Lower leg skin (tissue), 4 donors: Measurements from ENCODE around the gene DNAJB12. TPM values are rescaled to one million over a fixed set of nuclear protein-coding genes. Genes with fewer than 3 reads are reported as not detected.
"Not testable (repeated sequence)": the region's sequence is repeated elsewhere in the genome, so short reads cannot be mapped to it uniquely, and the experiment has no call there.

Experiments used
- DNase-seq, 2 donors: peaks; one replicate each; pipeline ENCODE4 v3.0.0-alpha.2; 2019; ENCODE audit warnings: low spot score in 2 of 2
- H3K4me3 ChIP-seq: fragments of 200-600 bp; sonication (generic); 2 replicates; pipeline ENCODE4 v1.5.1; 2017; ENCODE audit warnings: mild to moderate bottlenecking, low read depth; ENCODE audit not compliant: poor library complexity, severe bottlenecking
- CTCF ChIP-seq, 3 donors: fragments of 450-650 bp; IDR thresholded peaks; one replicate each; pipeline ENCODE4 v1.5.1; 2016; ENCODE audit warnings: antibody characterized with exemption in 3 of 3, mild to moderate bottlenecking in 3 of 3, moderate library complexity in 2 of 3
- POLR2A ChIP-seq, 2 donors: fragments of 450-650 bp; IDR thresholded peaks; one replicate each; pipeline ENCODE4 v1.6.1; 2016 to 2017; ENCODE audit warnings: antibody characterized with exemption in 2 of 2, mild to moderate bottlenecking in 1 of 2, moderate library complexity in 1 of 2
- WGBS, 2 donors: methylation state at CpG; one replicate each; pipeline ENCODE4 v1.1.5; 2018; 5-methylcytosine and 5-hydroxymethylcytosine counted together
- intact Hi-C: fragments of 100-400 bp; cut with DNase I; formaldehyde crosslinking; loops from one replicate; pipeline ENCODE4 v1.15.0; 2023; ENCODE audit warnings: low total_unique reads
- total RNA-seq, 4 donors: library from RNA; depleted of rRNA; stranded (reverse); fragments of >200 nt; gene quantifications; one replicate each; pipeline ENCODE4 v1.1.0, GENCODE V29; 2016

DNAJB12 gene
- total RNA-seq, 4 donors from 2014 or later: 32.8 to 54.4 (median 48.1) TPM

GRCh38 chr10:72351479-72351878 lies 3.2 kb downstream of the DNAJB12 start:
- no peak for DNase-seq
- TF ChIP-seq CTCF (IDR thresholded peaks at IDR 0.05): no peak
- no peak overlapping the region for H3K4me3 ChIP-seq
- intact Hi-C loops: no loop called here
- 87 to 90% methylated on average over 6 of the region's 6 CpGs for WGBS, 2 donors

GRCh38 chr10:72349438-72349837 lies 5.3 kb downstream of the DNAJB12 start:
- TF ChIP-seq POLR2A (IDR thresholded peaks at IDR 0.05) (no peak), CTCF (IDR thresholded peaks at IDR 0.05) (no peak)
- intact Hi-C loops: no loop called here
- DNase-seq: no peak
- H3K4me3 ChIP-seq: no peak overlapping the region
- WGBS, 2 donors: 45 to 61% methylated on average over 2 of the region's 2 CpGs

GRCh38 chr10:72348282-72348681 lies 6.4 kb downstream of the DNAJB12 start:
- DNase-seq: no peak
- intact Hi-C loops: no loop called here
- H3K4me3 ChIP-seq: no peak overlapping the region
- TF ChIP-seq POLR2A (IDR thresholded peaks at IDR 0.05) (no peak), CTCF (IDR thresholded peaks at IDR 0.05) (no peak)
- 65 to 69% methylated on average over 4 to 7 of the region's 7 CpGs for WGBS, 2 donors

- H3K4me3 ChIP-seq, intact Hi-C loops: not testable (repeated sequence)
- 93 to 97% methylated on average over 7 of the region's 7 CpGs for WGBS, 2 donors
Observed at GRCh38 chr10:72346117-72346516, 8.6 kb downstream of the DNAJB12 start.

GRCh38 chr10:72344932-72345331 lies 9.8 kb downstream of the DNAJB12 start:
- intact Hi-C loops: loop anchor here (5.0 kb wide), 1 partner anchor 293 kb away; no protein-coding TSS in a partner anchor
- no peak for DNase-seq
- TF ChIP-seq POLR2A (IDR thresholded peaks at IDR 0.05): no peak
- TF ChIP-seq CTCF (IDR thresholded peaks at IDR 0.05): no peak
- H3K4me3 ChIP-seq: no peak overlapping the region
- WGBS, 2 donors: 75 to 87% methylated on average over 10 to 11 of the region's 11 CpGs

More at GRCh38 chr10:72346117-72346516, 8.6 kb downstream of the DNAJB12 start:
- not testable (repeated sequence) for DNase-seq

GRCh38 chr10:72342911-72343310 lies 11.8 kb downstream of the DNAJB12 start:
- WGBS, 2 donors: 91 to 96% methylated on average over 5 of the region's 5 CpGs
- intact Hi-C loops: loop anchor here (5.0 kb wide), 1 partner anchor 291 kb away; no protein-coding TSS in a partner anchor
- DNase-seq: no peak
- no peak overlapping the region for H3K4me3 ChIP-seq
- TF ChIP-seq CTCF (IDR thresholded peaks at IDR 0.05): no peak
- TF ChIP-seq POLR2A (IDR thresholded peaks at IDR 0.05): no peak
